Body of pancreas (tissue), 4 donors: ENCODE results near the gene LY6G6F. TPM values are rescaled to one million over a fixed set of nuclear protein-coding genes. Genes with fewer than 3 reads are reported as not detected.

Experiments used
- ATAC-seq: fragments of 150-250 bp; one replicate; pipeline ENCODE4 v1.9.1; 2016
- DNase-seq, 4 donors: peaks; one replicate each; pipeline ENCODE4 v3.0.0-alpha.2; 2019
- H3K27ac ChIP-seq, 4 donors: fragments of 200-600 bp; sonication (generic); 1 replicate in 3 of 4; 2 replicates in 1 of 4; pipeline versions ENCODE4 v1.5.1 to v1.6.1; 2016 to 2019; ENCODE audit warnings: mild to moderate bottlenecking in 1 of 4, mixed read lengths in 1 of 4, moderate library complexity in 1 of 4
- H3K27me3 ChIP-seq, 2 donors: fragments of 200-600 bp; sonication (generic); one replicate each; pipeline ENCODE4 v1.6.0; 2016; ENCODE audit warnings: mild to moderate bottlenecking in 1 of 2
- H3K36me3 ChIP-seq, 2 donors: fragments of 200-600 bp; sonication (generic); replicated peaks in 1 of 2; 2 replicates each; pipeline ENCODE4 v1.5.1; 2016; ENCODE audit warnings: low read depth in 2 of 2; ENCODE audit not compliant: insufficient read depth in 1 of 2
- H3K4me1 ChIP-seq: fragments of 200-600 bp; sonication (generic); one replicate; pipeline ENCODE4 v1.6.0; 2016
- H3K4me3 ChIP-seq, 2 donors: fragments of 200-600 bp; sonication (generic); 1 replicate in 1 of 2; 2 replicates in 1 of 2; pipeline ENCODE4 v1.5.1; 2016 to 2019
- H3K9me3 ChIP-seq, 3 donors: fragments of 200-600 bp; sonication (generic); 1 replicate in 2 of 3; 2 replicates in 1 of 3; pipeline ENCODE4 v1.5.1; 2016
- POLR2A ChIP-seq, 3 donors: fragments of 450-650 bp; IDR thresholded peaks; one replicate each; pipeline ENCODE4 v1.6.1; 2016; ENCODE audit warnings: antibody characterized with exemption in 3 of 3, mild to moderate bottlenecking in 2 of 3
- WGBS, 2 donors: methylation state at CpG; one replicate each; pipeline ENCODE4 v1.1.5; 2017; 5-methylcytosine and 5-hydroxymethylcytosine counted together
- intact Hi-C: fragments of 100-400 bp; cut with DNase I; formaldehyde crosslinking; loops from one replicate; pipeline ENCODE4 v1.15.1; 2023
- total RNA-seq, 2 donors: library from RNA; depleted of rRNA; stranded (reverse); fragments of >200 nt; gene quantifications; one replicate each; pipeline ENCODE4 v1.1.0, GENCODE V29; 2016
- TF ChIP-seq, protein P1 (sequence below), 7 experiments: fragments of 450-650 bp in 4 of 7; fragments of 200-600 bp in 3 of 7; sonication (generic) in 3 of 7; IDR thresholded peaks; one replicate each; pipeline ENCODE4 v1.5.1; 2016 to 2019; ENCODE audit warnings: antibody characterized with exemption in 7 of 7

LY6G6F gene
- total RNA-seq, 2 donors from 2014 or later: not detected

- H3K4me1 ChIP-seq: peaks cover 3% of the 10 kb centered on the region
- H3K9me3 ChIP-seq: no peaks in the 10 kb centered on the region
- H3K27me3 ChIP-seq: no peaks in the 10 kb centered on the region
- TF ChIP-seq, protein P1, sequence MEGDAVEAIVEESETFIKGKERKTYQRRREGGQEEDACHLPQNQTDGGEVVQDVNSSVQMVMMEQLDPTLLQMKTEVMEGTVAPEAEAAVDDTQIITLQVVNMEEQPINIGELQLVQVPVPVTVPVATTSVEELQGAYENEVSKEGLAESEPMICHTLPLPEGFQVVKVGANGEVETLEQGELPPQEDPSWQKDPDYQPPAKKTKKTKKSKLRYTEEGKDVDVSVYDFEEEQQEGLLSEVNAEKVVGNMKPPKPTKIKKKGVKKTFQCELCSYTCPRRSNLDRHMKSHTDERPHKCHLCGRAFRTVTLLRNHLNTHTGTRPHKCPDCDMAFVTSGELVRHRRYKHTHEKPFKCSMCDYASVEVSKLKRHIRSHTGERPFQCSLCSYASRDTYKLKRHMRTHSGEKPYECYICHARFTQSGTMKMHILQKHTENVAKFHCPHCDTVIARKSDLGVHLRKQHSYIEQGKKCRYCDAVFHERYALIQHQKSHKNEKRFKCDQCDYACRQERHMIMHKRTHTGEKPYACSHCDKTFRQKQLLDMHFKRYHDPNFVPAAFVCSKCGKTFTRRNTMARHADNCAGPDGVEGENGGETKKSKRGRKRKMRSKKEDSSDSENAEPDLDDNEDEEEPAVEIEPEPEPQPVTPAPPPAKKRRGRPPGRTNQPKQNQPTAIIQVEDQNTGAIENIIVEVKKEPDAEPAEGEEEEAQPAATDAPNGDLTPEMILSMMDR (IDR thresholded peaks at IDR 0.05): no peak
- TF ChIP-seq POLR2A (IDR thresholded peaks at IDR 0.05): no peak
- no peak overlapping the region for H3K4me3 ChIP-seq
- peaks cover 0 to 15% of the 10 kb centered on the region in 2 donors for H3K36me3 ChIP-seq
- DNase-seq (no peak), ATAC-seq (no peak)
- intact Hi-C loops: no loop called here
- 76 to 80% methylated on average over 13 to 14 of the region's 14 CpGs for WGBS, 2 donors
- no peak overlapping the region for H3K27ac ChIP-seq
Measured at GRCh38 chr6:31687860-31688693, 18.6 kb upstream of the LY6G6F start.

GRCh38 chr6:31689249-31690110 lies 17.2 kb upstream of the LY6G6F start:
- intact Hi-C loops: no loop called here

DNA sequence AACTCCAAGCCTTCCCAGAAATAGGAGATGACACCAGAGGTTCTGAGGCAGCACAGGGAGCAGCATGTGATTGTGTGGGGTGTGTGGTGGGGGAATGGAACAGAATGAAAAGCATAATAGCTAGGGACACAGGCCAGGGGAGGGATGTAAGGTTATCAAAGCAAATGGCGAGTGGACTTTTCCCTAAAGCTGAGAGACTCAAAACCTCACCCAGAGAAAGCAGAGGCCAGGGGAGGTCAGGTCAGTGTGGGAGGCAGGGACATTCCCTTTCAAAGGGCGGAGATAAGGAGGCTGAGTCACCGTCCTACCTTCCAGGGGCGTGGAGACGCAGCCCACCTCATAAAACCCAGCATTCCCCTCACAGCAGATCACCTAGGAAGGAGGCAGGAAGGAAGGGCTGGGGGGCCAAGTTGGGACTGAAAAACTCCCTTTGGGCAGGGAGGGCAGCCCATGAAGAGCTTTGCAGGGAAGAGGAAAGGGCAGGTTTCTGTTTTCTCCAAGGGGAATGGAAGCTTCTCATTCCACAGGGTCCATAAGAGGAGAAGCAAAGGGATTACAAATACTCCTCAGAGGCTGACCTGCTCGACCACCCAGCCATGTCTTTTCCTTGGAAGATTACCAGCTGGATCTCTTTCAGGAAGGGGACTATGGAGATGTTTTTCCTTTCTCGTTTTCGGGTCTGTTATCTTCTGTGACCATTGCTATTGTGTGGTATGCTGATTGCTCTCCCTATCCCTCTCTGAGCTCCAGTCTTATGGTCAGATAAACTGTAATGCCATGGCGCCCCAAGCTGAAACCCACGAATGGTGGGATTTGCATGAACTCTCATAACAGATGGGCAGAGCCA lies 16.2 kb upstream of the LY6G6F start:
- H3K36me3 ChIP-seq: peaks cover 0 to 15% of the 10 kb centered on the region in 2 donors
- intact Hi-C loops: no loop called here
- no peaks in the 10 kb centered on the region for H3K4me1 ChIP-seq
- 73 to 76% methylated on average over 10 of the region's 10 CpGs for WGBS, 2 donors
- no peak overlapping the region for H3K27ac ChIP-seq
- no peak for DNase-seq
- TF ChIP-seq POLR2A (IDR thresholded peaks at IDR 0.05): no peak
- TF ChIP-seq, protein P1 (IDR thresholded peaks at IDR 0.05): no peak
- no peak overlapping the region for H3K4me3 ChIP-seq
- H3K9me3 ChIP-seq: no peaks in the 10 kb centered on the region
- ATAC-seq: no peak
- no peaks in the 10 kb centered on the region for H3K27me3 ChIP-seq

More at GRCh38 chr6:31689249-31690110, 17.2 kb upstream of the LY6G6F start:
- H3K27me3 ChIP-seq: no peaks in the 10 kb centered on the region
- no peak overlapping the region for H3K4me3 ChIP-seq
- 81 to 82% methylated on average over 10 to 11 of the region's 11 CpGs for WGBS, 2 donors
- TF ChIP-seq POLR2A (IDR thresholded peaks at IDR 0.05): no peak
- TF ChIP-seq, protein P1 (IDR thresholded peaks at IDR 0.05): peak in 1 of 7 experiments; percentile 21
- no peaks in the 10 kb centered on the region for H3K9me3 ChIP-seq
- no peaks in the 10 kb centered on the region for H3K4me1 ChIP-seq
- DNase-seq: no peak
- H3K36me3 ChIP-seq: peaks cover 0 to 15% of the 10 kb centered on the region in 2 donors
- no peak for ATAC-seq
- H3K27ac ChIP-seq: no peak overlapping the region

GRCh38 chr6:31691078-31691463 lies 15.6 kb upstream of the LY6G6F start:
- no peaks in the 10 kb centered on the region for H3K4me1 ChIP-seq
- DNase-seq (no peak), ATAC-seq (no peak)
- peaks cover 0 to 15% of the 10 kb centered on the region in 2 donors for H3K36me3 ChIP-seq
- no peak overlapping the region for H3K4me3 ChIP-seq
- TF ChIP-seq, protein P1 (IDR thresholded peaks at IDR 0.05): no peak
- no peak for TF ChIP-seq POLR2A (IDR thresholded peaks at IDR 0.05)
- no peaks in the 10 kb centered on the region for H3K27me3 ChIP-seq
- no peak overlapping the region for H3K27ac ChIP-seq
- WGBS, 2 donors: 86 to 90% methylated on average over 6 of the region's 6 CpGs
- no peaks in the 10 kb centered on the region for H3K9me3 ChIP-seq
- intact Hi-C loops: no loop called here
